Activated naive CD8-positive, alpha-beta T cell treated with anti-CD3 and anti-CD28 coated beads, Interleukin-2, amount 50 U/mL, for 24 hours (primary cell): ENCODE measurements around the gene PPP3R1.
A peak's percentile ranks its signal among the peaks of the same experiment; 100 is the strongest.
"Not testable (repeated sequence)": the region's sequence is repeated elsewhere in the genome, so short reads cannot be mapped to it uniquely, and the experiment has no call there.

Experiments used
- ATAC-seq: fragments of 150-1000 bp; cut with Tn5 transposase; one replicate; pipeline ENCODE4 v1.10.0; 2021
- DNase-seq: peaks from one replicate; pipeline ENCODE4 v3.0.0; 2021
- H3K27ac Mint-ChIP-seq: one replicate; pipeline ENCODE4 v1.8.0; 2021; ENCODE audit warnings: mild to moderate bottlenecking, mixed read lengths
- H3K27me3 Mint-ChIP-seq: one replicate; pipeline ENCODE4 v1.8.0; 2021; ENCODE audit warnings: mixed read lengths
- H3K36me3 Mint-ChIP-seq: one replicate; pipeline ENCODE4 v1.8.0; 2021; ENCODE audit warnings: low read depth, mixed read lengths
- H3K4me1 Mint-ChIP-seq: one replicate; pipeline ENCODE4 v1.8.0; 2021; ENCODE audit warnings: mixed read lengths
- H3K4me3 Mint-ChIP-seq: one replicate; pipeline ENCODE4 v1.8.0; 2021; ENCODE audit warnings: mild to moderate bottlenecking, moderate library complexity, mixed read lengths
- H3K9me3 Mint-ChIP-seq: one replicate; pipeline ENCODE4 v1.8.0; 2021; ENCODE audit warnings: mixed read lengths

Gene PPP3R1

GRCh38 chr2:68195096-68195495 is 57.2 kb downstream of the PPP3R1 start:
- peaks cover 55% of the 10 kb centered on the region for H3K4me1 Mint-ChIP-seq
- H3K4me3 Mint-ChIP-seq, result no peak overlapping the region
- H3K27me3 Mint-ChIP-seq, result no peaks in the 10 kb centered on the region
- ATAC-seq (no peak), DNase-seq (no peak)
- no peaks in the 10 kb centered on the region for H3K9me3 Mint-ChIP-seq
- H3K27ac Mint-ChIP-seq, result no peak overlapping the region
- H3K36me3 Mint-ChIP-seq, result peaks cover 4% of the 10 kb centered on the region

GRCh38 chr2:68193787-68194372 is 58.5 kb downstream of the PPP3R1 start:
- peaks cover 4% of the 10 kb centered on the region for H3K36me3 Mint-ChIP-seq
- DNase-seq (no peak), ATAC-seq (no peak)
- H3K4me1 Mint-ChIP-seq, result peaks cover 61% of the 10 kb centered on the region
- no peak overlapping the region for H3K4me3 Mint-ChIP-seq
- H3K9me3 Mint-ChIP-seq, result no peaks in the 10 kb centered on the region
- peak overlapping the region; percentile 78 for H3K27ac Mint-ChIP-seq
- no peaks in the 10 kb centered on the region for H3K27me3 Mint-ChIP-seq

- peaks cover 64% of the 10 kb centered on the region for H3K4me1 Mint-ChIP-seq
- H3K9me3 Mint-ChIP-seq, result no peaks in the 10 kb centered on the region
- no peak for DNase-seq
- peaks cover 4% of the 10 kb centered on the region for H3K36me3 Mint-ChIP-seq
- no peak overlapping the region for H3K4me3 Mint-ChIP-seq
- peak overlapping the region; percentile 78 for H3K27ac Mint-ChIP-seq
- no peaks in the 10 kb centered on the region for H3K27me3 Mint-ChIP-seq
- ATAC-seq, result peak; percentile 88
Observed at GRCh38 chr2:68193144-68193543, 59.2 kb downstream of the PPP3R1 start.

- no peaks in the 10 kb centered on the region for H3K9me3 Mint-ChIP-seq
- no peak overlapping the region for H3K4me3 Mint-ChIP-seq
- H3K4me1 Mint-ChIP-seq, result peaks cover 63% of the 10 kb centered on the region
- ATAC-seq, result peak; percentile 83
- no peak for DNase-seq
- peaks cover 6% of the 10 kb centered on the region for H3K36me3 Mint-ChIP-seq
- no peaks in the 10 kb centered on the region for H3K27me3 Mint-ChIP-seq
- H3K27ac Mint-ChIP-seq, result peak overlapping the region; percentile 39
Observed at GRCh38 chr2:68190991-68191731, 61.2 kb downstream of the PPP3R1 start.

GRCh38 chr2:68189991-68190784 is 62.1 kb downstream of the PPP3R1 start:
- Mint-ChIP-seq H3K27ac (no peak overlapping the region), H3K36me3 (peaks cover 14% of the 10 kb centered on the region), H3K27me3 (no peaks in the 10 kb centered on the region), H3K9me3 (no peaks in the 10 kb centered on the region), H3K4me3 (no peak overlapping the region), H3K4me1 (peaks cover 56% of the 10 kb centered on the region)
- no peak for DNase-seq
- no peak for ATAC-seq

- Mint-ChIP-seq H3K27ac (no peak overlapping the region), H3K27me3 (no peaks in the 10 kb centered on the region), H3K4me3 (no peak overlapping the region), H3K4me1 (peaks cover 46% of the 10 kb centered on the region), H3K36me3 (peaks cover 20% of the 10 kb centered on the region), H3K9me3 (no peaks in the 10 kb centered on the region)
- DNase-seq (no peak), ATAC-seq (no peak)
Observed at GRCh38 chr2:68188831-68189230, 63.5 kb downstream of the PPP3R1 start.

GRCh38 chr2:68187329-68187728 is 65.0 kb downstream of the PPP3R1 start:
- no peaks in the 10 kb centered on the region for H3K27me3 Mint-ChIP-seq
- H3K27ac Mint-ChIP-seq, result no peak overlapping the region
- peaks cover 33% of the 10 kb centered on the region for H3K4me1 Mint-ChIP-seq
- ATAC-seq, result no peak
- peaks cover 26% of the 10 kb centered on the region for H3K36me3 Mint-ChIP-seq
- H3K4me3 Mint-ChIP-seq, result no peak overlapping the region
- no peaks in the 10 kb centered on the region for H3K9me3 Mint-ChIP-seq
- DNase-seq, result no peak

GRCh38 chr2:68185541-68186164 is 66.7 kb downstream of the PPP3R1 start:
- no peaks in the 10 kb centered on the region for H3K27me3 Mint-ChIP-seq
- H3K9me3 Mint-ChIP-seq, result no peaks in the 10 kb centered on the region
- H3K4me3 Mint-ChIP-seq, result no peak overlapping the region
- peaks cover 37% of the 10 kb centered on the region for H3K36me3 Mint-ChIP-seq
- DNase-seq (peak; percentile 73), ATAC-seq (peak; percentile 66)
- H3K4me1 Mint-ChIP-seq, result peaks cover 26% of the 10 kb centered on the region
- no peak overlapping the region for H3K27ac Mint-ChIP-seq

- Mint-ChIP-seq H3K27ac (peak overlapping the region; percentile 24), H3K36me3 (peaks cover 51% of the 10 kb centered on the region), H3K9me3 (no peaks in the 10 kb centered on the region), H3K27me3 (no peaks in the 10 kb centered on the region), H3K4me1 (peaks cover 21% of the 10 kb centered on the region), H3K4me3 (no peak overlapping the region)
- ATAC-seq (no peak), DNase-seq (no peak)
Observed at GRCh38 chr2:68182902-68183301, 69.4 kb downstream of the PPP3R1 start.

GRCh38 chr2:68178954-68179627 is 73.2 kb downstream of the PPP3R1 start:
- H3K27me3 Mint-ChIP-seq, result no peaks in the 10 kb centered on the region
- no peak for DNase-seq
- H3K36me3 Mint-ChIP-seq, result peaks cover 44% of the 10 kb centered on the region
- H3K4me3 Mint-ChIP-seq, result no peak overlapping the region
- H3K4me1 Mint-ChIP-seq, result peaks cover 16% of the 10 kb centered on the region
- no peak for ATAC-seq
- H3K27ac Mint-ChIP-seq, result peak overlapping the region; percentile 62
- H3K9me3 Mint-ChIP-seq, result no peaks in the 10 kb centered on the region

GRCh38 chr2:68178432-68178831 is 73.9 kb downstream of the PPP3R1 start:
- Mint-ChIP-seq H3K9me3 (no peaks in the 10 kb centered on the region), H3K36me3 (peaks cover 50% of the 10 kb centered on the region), H3K27ac (no peak overlapping the region), H3K4me3 (no peak overlapping the region), H3K27me3 (no peaks in the 10 kb centered on the region), H3K4me1 (peaks cover 16% of the 10 kb centered on the region)
- no peak for DNase-seq
- ATAC-seq, result no peak

- Mint-ChIP-seq H3K9me3 (no peaks in the 10 kb centered on the region), H3K27ac (no peak overlapping the region), H3K4me3 (no peak overlapping the region), H3K36me3 (peaks cover 52% of the 10 kb centered on the region), H3K27me3 (no peaks in the 10 kb centered on the region), H3K4me1 (peaks cover 20% of the 10 kb centered on the region)
- ATAC-seq, result no peak
- DNase-seq, result no peak
Observed at GRCh38 chr2:68177541-68177940, 74.8 kb downstream of the PPP3R1 start.

GRCh38 chr2:68176657-68177056 is 75.7 kb downstream of the PPP3R1 start:
- ATAC-seq (no peak), DNase-seq (no peak)
- Mint-ChIP-seq H3K9me3 (no peaks in the 10 kb centered on the region), H3K27ac (no peak overlapping the region), H3K4me1 (peaks cover 19% of the 10 kb centered on the region), H3K27me3 (no peaks in the 10 kb centered on the region), H3K4me3 (no peak overlapping the region), H3K36me3 (peaks cover 46% of the 10 kb centered on the region)

- DNase-seq, H3K4me3 Mint-ChIP-seq, ATAC-seq, H3K27me3 Mint-ChIP-seq, H3K9me3 Mint-ChIP-seq, H3K27ac Mint-ChIP-seq: not testable (repeated sequence)
- peaks cover 39% of the 10 kb centered on the region for H3K36me3 Mint-ChIP-seq
- H3K4me1 Mint-ChIP-seq, result peaks cover 14% of the 10 kb centered on the region
Observed at GRCh38 chr2:68175210-68175609, 77.1 kb downstream of the PPP3R1 start.
